Measurements from ENCODE around the gene RAB9A.

- TF ChIP-seq CTCF (conservative IDR thresholded peaks at IDR 0.05; ENCODE audit: low read depth, low read length) (no peak), EZH2 (IDR thresholded peaks at IDR 0.05; ENCODE audit: borderline replicate concordance, low read depth, low read length, poor library complexity, severe bottlenecking) (no peak)
Observed at GRCh38 chrX:13669246-13669737, 19.6 kb upstream of the RAB9A start.
